GM12864 (cell line): ENCODE results near the gene LDHAL6B.

ENCODE experiments used
- DNase-seq: peaks from one replicate; pipeline ENCODE4 v3.0.0-alpha.2; 2011; ENCODE audit warnings: low read depth
- H3K4me3 ChIP-seq: 2 replicates; pipeline ENCODE4 v1.5.1; 2011; ENCODE audit warnings: mild to moderate bottlenecking, low read depth, low read length, control low read depth
- TF ChIP-seq, protein P1 (sequence below): IDR thresholded peaks from 2 replicates; pipeline ENCODE4 v1.5.1; 2011; ENCODE audit warnings: low read depth, mild to moderate bottlenecking, moderate library complexity, low read length, control low read depth, inconsistent platforms; ENCODE audit errors: missing control alignments

LDHAL6B gene

DNA sequence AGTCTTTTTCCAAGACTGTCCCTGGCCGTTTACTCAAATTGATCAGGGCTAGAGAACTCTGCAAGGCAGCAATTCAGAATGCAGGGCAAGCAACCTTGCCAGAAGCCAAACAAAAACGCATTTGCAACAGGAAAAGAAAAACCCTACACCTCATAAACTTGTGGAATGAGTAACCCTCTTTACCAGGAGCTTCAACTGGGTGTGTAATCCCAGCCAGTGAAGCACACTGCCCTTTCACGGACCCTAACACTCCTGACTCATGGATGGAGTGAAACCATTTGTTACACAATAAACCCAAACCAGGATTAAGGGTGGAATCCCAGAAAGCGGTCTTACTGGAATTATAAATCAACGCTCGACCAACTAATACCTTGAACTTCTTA is 14.8 kb upstream of the LDHAL6B start:
- TF ChIP-seq, protein P1, sequence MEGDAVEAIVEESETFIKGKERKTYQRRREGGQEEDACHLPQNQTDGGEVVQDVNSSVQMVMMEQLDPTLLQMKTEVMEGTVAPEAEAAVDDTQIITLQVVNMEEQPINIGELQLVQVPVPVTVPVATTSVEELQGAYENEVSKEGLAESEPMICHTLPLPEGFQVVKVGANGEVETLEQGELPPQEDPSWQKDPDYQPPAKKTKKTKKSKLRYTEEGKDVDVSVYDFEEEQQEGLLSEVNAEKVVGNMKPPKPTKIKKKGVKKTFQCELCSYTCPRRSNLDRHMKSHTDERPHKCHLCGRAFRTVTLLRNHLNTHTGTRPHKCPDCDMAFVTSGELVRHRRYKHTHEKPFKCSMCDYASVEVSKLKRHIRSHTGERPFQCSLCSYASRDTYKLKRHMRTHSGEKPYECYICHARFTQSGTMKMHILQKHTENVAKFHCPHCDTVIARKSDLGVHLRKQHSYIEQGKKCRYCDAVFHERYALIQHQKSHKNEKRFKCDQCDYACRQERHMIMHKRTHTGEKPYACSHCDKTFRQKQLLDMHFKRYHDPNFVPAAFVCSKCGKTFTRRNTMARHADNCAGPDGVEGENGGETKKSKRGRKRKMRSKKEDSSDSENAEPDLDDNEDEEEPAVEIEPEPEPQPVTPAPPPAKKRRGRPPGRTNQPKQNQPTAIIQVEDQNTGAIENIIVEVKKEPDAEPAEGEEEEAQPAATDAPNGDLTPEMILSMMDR: no peak
- no peak for DNase-seq
- H3K4me3 ChIP-seq: no peak overlapping the region

DNA sequence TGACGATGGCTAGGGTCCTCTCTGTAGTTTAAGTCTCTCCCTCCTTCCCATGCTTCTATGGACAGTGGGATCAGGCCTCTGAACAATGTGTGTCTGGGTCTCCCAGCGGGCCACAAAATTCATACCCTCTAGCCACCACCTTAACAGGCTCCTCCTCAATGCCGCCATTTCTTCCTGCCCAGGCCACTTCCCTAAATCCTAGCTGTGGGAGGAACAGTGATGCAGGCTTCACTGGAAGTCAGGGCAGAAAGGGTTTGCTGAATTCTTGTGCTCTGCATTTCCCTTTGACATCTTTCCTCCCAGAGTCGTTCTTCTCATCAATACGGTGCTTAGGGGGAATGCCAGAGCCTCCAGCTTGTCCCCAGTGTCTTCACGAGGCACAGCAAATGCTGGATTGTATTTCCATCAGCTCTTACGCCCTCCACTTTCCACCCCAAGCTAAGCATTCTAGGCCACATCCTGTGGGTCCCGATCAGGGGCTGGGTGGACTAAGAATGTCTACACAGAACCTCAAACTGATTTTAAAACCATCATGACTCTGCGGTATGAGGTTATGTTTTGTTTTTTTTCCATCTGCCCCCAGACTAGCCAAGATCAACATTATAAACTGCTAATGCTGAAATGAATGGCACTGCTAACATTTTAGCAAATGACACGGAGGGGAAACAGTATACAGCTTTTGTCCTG is 11.9 kb upstream of the LDHAL6B start:
- TF ChIP-seq, protein P1: no peak
- no peak overlapping the region for H3K4me3 ChIP-seq
- DNase-seq: no peak

DNA sequence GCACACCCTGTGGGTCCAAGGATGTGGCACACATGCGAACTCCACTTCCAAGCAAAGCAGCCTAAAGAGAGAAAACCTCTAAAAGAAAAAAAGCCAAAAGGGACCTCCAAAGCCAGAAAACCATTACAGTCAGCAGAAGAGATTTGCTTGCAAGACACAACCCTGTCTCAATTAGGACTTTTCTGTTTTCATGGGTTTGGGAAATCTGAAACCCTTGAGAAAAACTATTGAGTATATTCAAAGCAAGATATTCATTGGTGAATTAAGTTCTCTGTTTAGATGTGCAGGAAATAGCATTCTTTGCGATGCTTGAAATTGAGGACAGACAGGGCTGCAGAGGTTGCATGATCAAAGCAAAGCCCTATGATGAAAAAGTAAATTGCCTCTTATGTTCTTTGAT is 10.2 kb upstream of the LDHAL6B start:
- H3K4me3 ChIP-seq: no peak overlapping the region
- no peak for DNase-seq
- TF ChIP-seq, protein P1: no peak

DNA sequence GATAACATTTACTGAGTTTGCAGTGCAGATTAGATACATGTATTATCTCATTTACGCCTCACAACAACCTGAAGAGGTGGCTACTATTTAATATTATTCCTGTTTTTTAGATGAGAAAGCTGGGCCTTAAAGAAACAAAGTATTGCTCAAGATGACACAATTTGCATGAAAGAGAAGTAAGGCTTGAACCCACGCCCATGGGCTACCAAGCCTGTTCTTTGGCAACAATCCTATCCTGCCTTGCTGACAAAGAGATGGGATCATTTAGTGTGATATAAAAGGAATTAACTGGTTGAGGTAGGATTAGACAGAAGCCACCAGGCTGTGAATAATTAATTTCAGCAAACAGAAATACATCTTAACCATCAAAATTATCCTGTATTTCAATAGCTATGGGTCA is 9.2 kb upstream of the LDHAL6B start:
- TF ChIP-seq, protein P1: no peak
- no peak overlapping the region for H3K4me3 ChIP-seq
- no peak for DNase-seq

DNA sequence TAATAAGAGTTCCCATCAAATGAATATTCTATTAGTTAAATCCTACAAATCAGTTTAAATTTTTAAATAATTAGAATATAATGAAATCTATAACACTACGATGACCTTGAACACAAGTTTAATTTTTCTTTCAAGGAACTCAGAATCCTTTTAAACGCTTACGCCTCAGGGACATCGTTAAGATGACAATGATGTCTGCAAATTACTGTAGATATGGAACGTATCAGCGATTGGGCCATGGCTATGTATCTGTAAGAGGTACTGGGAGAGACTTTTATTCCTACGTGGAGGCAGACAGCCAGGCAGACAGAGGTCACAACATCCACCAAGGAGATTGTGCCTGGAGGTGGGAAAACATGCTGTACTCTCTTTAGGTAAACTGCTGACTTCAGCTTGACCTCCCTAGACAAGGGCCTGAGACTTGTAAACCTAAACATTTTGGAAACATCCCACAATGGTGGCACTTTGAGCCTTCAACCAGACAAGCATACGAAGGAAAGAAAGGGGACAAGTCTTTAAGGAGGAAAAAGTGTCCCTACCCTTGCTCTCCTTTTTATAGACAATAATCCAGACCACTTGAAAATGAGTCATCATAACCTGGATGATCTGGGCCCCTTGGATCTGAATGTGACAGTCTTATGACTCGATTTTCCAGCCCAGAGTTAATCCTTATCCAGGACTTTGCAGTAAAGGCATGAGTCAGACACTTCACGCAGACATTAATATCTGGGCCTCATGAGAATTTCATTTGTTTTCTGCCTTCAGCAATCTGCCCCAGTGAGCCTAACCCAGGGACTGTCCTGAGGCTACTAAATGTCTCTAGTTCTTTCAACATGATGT is 6.8 kb upstream of the LDHAL6B start:
- TF ChIP-seq, protein P1: no peak
- DNase-seq: no peak

DNA sequence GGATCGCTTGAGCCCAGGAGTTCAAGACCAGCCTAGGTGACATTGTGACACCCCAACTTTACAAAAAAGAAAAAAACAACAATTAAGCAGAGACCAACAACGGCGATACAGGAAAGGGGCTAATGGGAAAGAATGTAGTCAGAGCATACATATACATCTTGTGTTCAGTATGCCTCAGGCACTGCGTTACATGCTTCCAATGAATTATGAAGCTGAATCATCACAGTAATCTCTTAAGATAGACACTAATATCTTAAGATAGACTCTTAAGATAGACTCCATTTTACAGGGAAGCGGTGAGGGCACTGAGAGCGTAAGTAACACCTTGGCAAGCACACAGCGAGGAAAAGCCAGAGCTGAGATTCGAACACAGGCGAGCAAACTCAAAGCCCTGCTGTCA is 6.1 kb upstream of the LDHAL6B start:
- TF ChIP-seq, protein P1: no peak
- H3K4me3 ChIP-seq: no peak overlapping the region
- no peak for DNase-seq

More for the DNA sequence above, 6.8 kb upstream of the LDHAL6B start:
- H3K4me3 ChIP-seq: no peak overlapping the region
